ENCODE results near the gene NFS1. TPM values are rescaled to one million over a fixed set of nuclear protein-coding genes. Genes with fewer than 3 reads are reported as not detected.

Gene NFS1
- total and polyA plus RNA-seq, 2 of the 4 experiments (the other 2 are of a cell fraction) = 16.5 to 35.6 TPM

DNA sequence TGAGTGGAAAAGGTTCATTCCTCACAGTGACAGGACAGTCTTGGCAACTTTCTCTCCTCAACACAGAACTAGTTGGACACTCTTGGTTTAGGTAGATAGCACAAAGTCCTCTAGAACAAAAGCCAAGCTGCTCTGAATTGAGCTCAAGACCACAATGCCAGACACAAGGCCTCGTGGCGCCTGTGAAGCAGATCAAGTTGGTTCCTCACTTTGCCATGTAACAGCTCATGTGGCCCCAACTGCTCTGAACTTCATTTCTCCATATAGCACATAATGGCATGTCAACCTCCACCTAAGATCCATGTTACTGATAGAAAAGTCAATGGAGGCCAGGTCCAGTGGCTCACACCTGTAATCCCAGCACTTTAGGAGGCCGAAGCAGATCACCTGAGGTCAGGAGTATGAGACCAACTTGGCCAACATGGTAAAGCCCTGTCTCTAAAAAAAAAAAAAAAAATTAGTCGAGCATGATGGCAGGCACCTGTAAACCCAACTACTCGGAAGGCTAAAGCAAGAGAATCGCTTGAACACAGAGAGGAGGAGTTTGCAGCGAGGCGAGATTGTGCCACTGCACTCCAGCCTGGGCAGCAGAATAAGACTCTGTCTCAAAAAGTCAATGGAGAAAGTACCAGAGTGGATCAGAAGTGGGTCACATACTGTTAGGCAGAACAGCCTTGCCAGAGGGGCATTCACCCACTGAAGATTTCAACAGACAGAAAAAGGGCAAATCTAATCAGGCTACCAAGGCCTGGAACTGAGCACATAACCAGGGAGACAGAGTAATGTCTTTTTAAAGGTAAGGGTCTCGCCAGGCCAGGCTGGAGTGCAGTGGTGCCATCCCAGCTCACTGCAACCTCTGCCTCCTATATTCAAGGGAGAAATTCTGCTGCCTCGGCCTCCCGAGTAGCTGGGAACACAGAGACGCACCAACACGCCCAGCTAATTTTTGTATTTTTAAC lies 21.3 kb upstream of the NFS1 start:
- Histone ChIP-seq H2AFZ (replicated peaks; ENCODE audit: low read length, poor library complexity) (no peak overlapping the region), H2BK20ac (ENCODE audit: low read depth, low read length) (no peak overlapping the region), H3K9me1 (ENCODE audit: insufficient read depth, low read length) (peaks cover 11% of the 10 kb centered on the region), H2AK9ac (replicated peaks; ENCODE audit: low read depth, low read length, poor library complexity) (no peak overlapping the region), H3K4me2 (ENCODE audit: low read depth, low read length) (no peak overlapping the region), H3K4me1 (ENCODE audit: control insufficient read depth, insufficient read depth, low read length) (no peaks in the 10 kb centered on the region), H3K14ac (replicated peaks; ENCODE audit: low read depth, low read length) (no peak overlapping the region), H4K8ac (ENCODE audit: low read depth in 2 of 2, low read length in 2 of 2) (no peak overlapping the region), H3K56ac (ENCODE audit: extremely low read depth, insufficient read depth, low read length) (no peak overlapping the region), H3K9me3 (ENCODE audit: control insufficient read depth, insufficient read depth, low read length) (no peaks in the 10 kb centered on the region), H3K27ac (ENCODE audit: insufficient read depth, low read length) (no peak overlapping the region), H4K5ac (ENCODE audit: low read depth, low read length) (no peak overlapping the region), H4K20me1 (ENCODE audit: insufficient read depth, low read length) (peaks cover 96% of the 10 kb centered on the region), H3K36me3 (ENCODE audit: control insufficient read depth, insufficient read depth, low read length) (peaks cover 80% of the 10 kb centered on the region), H2BK5ac (ENCODE audit: low read depth, low read length, poor library complexity, severe bottlenecking) (no peak overlapping the region), H3K4ac (ENCODE audit: low read depth, low read length) (no peak overlapping the region), H2BK15ac (ENCODE audit: low read depth, low read length) (no peak overlapping the region), H2AK5ac (ENCODE audit: low read depth, low read length) (no peak overlapping the region), H3K27me3 (ENCODE audit: control insufficient read depth, insufficient read depth, low read length) (no peaks in the 10 kb centered on the region), H3K23ac (ENCODE audit: low read depth, low read length) (no peak overlapping the region), H3K4me3 (ENCODE audit: insufficient read depth, low read depth, low read length) (no peak overlapping the region), H3K79me1 (ENCODE audit: low read depth in 1 of 2, low read length in 2 of 2) (peaks cover 35 to 70% of the 10 kb centered on the region in 2 experiments), H2BK120ac (ENCODE audit: low read depth, low read length) (no peak overlapping the region), H3K18ac (ENCODE audit: low read depth, low read length) (no peak overlapping the region), H3K9ac (ENCODE audit: low read depth, low read length) (no peak overlapping the region), H4K91ac (ENCODE audit: insufficient read depth, low read depth, low read length) (no peak overlapping the region)
- dilution Hi-C loops (cut with HindIII; ENCODE audit: low sequenced_read_pairs, unreplicated experiment) (no loop called here), in situ Hi-C loops (cut with MboI; ENCODE audit: low sequenced_read_pairs) (no loop called here), intact Hi-C loops (cut with micrococcal nuclease) (no loop called here)
- ATAC-seq (ENCODE audit: low read depth) (no peak), DNase-seq (no peak)
- no TSS peak for BruUV-seq (replicated peaks)
- ChIA-PET POLR2A (ENCODE audit: unreplicated experiment) (no interaction called here), CTCF (no interaction called here)
- 93% methylated on average over 8 of the region's 13 CpGs; no CpG with 5 or more reads in 1 of the 2 experiments for WGBS, 2 experiments (ENCODE audit: extremely low coverage in 2 of 2, insufficient read length in 1 of 2)
- no peak for TF ChIP-seq CEBPB (IDR thresholded peaks at IDR 0.05; ENCODE audit: low read depth, low read length)
- no peak for TF ChIP-seq MXI1 (IDR thresholded peaks at IDR 0.05; ENCODE audit: borderline replicate concordance, low read depth, low read length)
- no peak for TF ChIP-seq RAD21 (IDR thresholded peaks at IDR 0.05; ENCODE audit: low read length)
- no peak for TF ChIP-seq MAFK (IDR thresholded peaks at IDR 0.05; ENCODE audit: low read depth, low read length)
- TF ChIP-seq BHLHE40 (IDR thresholded peaks at IDR 0.05; ENCODE audit: low read depth, low read length) = no peak
- TF ChIP-seq CTCF (conservative IDR thresholded peaks at IDR 0.05; ENCODE audit: low read depth, low read length) = no peak
- TF ChIP-seq NFE2L2 (IDR thresholded peaks at IDR 0.05; ENCODE audit: low read depth, low read length) = no peak
- TF ChIP-seq SMC3 (IDR thresholded peaks at IDR 0.05; ENCODE audit: low read depth, low read length) = no peak
- TF ChIP-seq RFX5 (IDR thresholded peaks at IDR 0.05; ENCODE audit: low read depth, low read length) = no peak
- no peak for TF ChIP-seq CHD1 (IDR thresholded peaks at IDR 0.05; ENCODE audit: low read depth, low read length)
- TF ChIP-seq RCOR1 (IDR thresholded peaks at IDR 0.05; ENCODE audit: insufficient replicate concordance, low read length) = no peak
- no peak for TF ChIP-seq ELK1 (IDR thresholded peaks at IDR 0.05; ENCODE audit: borderline replicate concordance, low read depth, low read length)
- TF ChIP-seq FOS (IDR thresholded peaks at IDR 0.05; ENCODE audit: low read depth, low read length) = no peak
- TF ChIP-seq, protein P1, sequence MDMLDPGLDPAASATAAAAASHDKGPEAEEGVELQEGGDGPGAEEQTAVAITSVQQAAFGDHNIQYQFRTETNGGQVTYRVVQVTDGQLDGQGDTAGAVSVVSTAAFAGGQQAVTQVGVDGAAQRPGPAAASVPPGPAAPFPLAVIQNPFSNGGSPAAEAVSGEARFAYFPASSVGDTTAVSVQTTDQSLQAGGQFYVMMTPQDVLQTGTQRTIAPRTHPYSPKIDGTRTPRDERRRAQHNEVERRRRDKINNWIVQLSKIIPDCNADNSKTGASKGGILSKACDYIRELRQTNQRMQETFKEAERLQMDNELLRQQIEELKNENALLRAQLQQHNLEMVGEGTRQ (IDR thresholded peaks at IDR 0.05; ENCODE audit: low read depth, low read length) = no peak
